Body of pancreas (tissue), 4 donors: ENCODE data around the gene BNIP1. TPM values are rescaled to one million over a fixed set of nuclear protein-coding genes. Genes with fewer than 3 reads are reported as not detected.

Experiments used
- ATAC-seq: fragments of 150-250 bp; one replicate; pipeline ENCODE4 v1.9.1; 2016
- DNase-seq, 4 donors: peaks; one replicate each; pipeline ENCODE4 v3.0.0-alpha.2; 2019
- H3K27ac ChIP-seq, 4 donors: fragments of 200-600 bp; sonication (generic); 1 replicate in 3 of 4; 2 replicates in 1 of 4; pipeline versions ENCODE4 v1.5.1 to v1.6.1; 2016 to 2019; ENCODE audit warnings: mild to moderate bottlenecking in 1 of 4, mixed read lengths in 1 of 4, moderate library complexity in 1 of 4
- H3K27me3 ChIP-seq, 2 donors: fragments of 200-600 bp; sonication (generic); one replicate each; pipeline ENCODE4 v1.6.0; 2016; ENCODE audit warnings: mild to moderate bottlenecking in 1 of 2
- H3K36me3 ChIP-seq, 2 donors: fragments of 200-600 bp; sonication (generic); replicated peaks in 1 of 2; 2 replicates each; pipeline ENCODE4 v1.5.1; 2016; ENCODE audit warnings: low read depth in 2 of 2; ENCODE audit not compliant: insufficient read depth in 1 of 2
- H3K4me1 ChIP-seq: fragments of 200-600 bp; sonication (generic); one replicate; pipeline ENCODE4 v1.6.0; 2016
- H3K4me3 ChIP-seq, 2 donors: fragments of 200-600 bp; sonication (generic); 1 replicate in 1 of 2; 2 replicates in 1 of 2; pipeline ENCODE4 v1.5.1; 2016 to 2019
- H3K9me3 ChIP-seq, 3 donors: fragments of 200-600 bp; sonication (generic); 1 replicate in 2 of 3; 2 replicates in 1 of 3; pipeline ENCODE4 v1.5.1; 2016
- CTCF ChIP-seq, 7 experiments: fragments of 450-650 bp in 4 of 7; fragments of 200-600 bp in 3 of 7; sonication (generic) in 3 of 7; IDR thresholded peaks; one replicate each; pipeline ENCODE4 v1.5.1; 2016 to 2019; ENCODE audit warnings: antibody characterized with exemption in 7 of 7
- POLR2A ChIP-seq, 3 donors: fragments of 450-650 bp; IDR thresholded peaks; one replicate each; pipeline ENCODE4 v1.6.1; 2016; ENCODE audit warnings: antibody characterized with exemption in 3 of 3, mild to moderate bottlenecking in 2 of 3
- WGBS, 2 donors: methylation state at CpG; one replicate each; pipeline ENCODE4 v1.1.5; 2017; 5-methylcytosine and 5-hydroxymethylcytosine counted together
- intact Hi-C: fragments of 100-400 bp; cut with DNase I; formaldehyde crosslinking; loops from one replicate; pipeline ENCODE4 v1.15.1; 2023
- total RNA-seq, 2 donors: library from RNA; depleted of rRNA; stranded (reverse); fragments of >200 nt; gene quantifications; one replicate each; pipeline ENCODE4 v1.1.0, GENCODE V29; 2016

BNIP1 gene
- total RNA-seq, 2 donors from 2014 or later, result 3.1 to 7.3 TPM

- WGBS, 2 donors, result 70 to 73% methylated on average over 7 of the region's 7 CpGs
- Histone ChIP-seq H3K27ac (no peak overlapping the region), H3K36me3 (no peaks in the 10 kb centered on the region), H3K4me1 (no peaks in the 10 kb centered on the region), H3K27me3 (no peaks in the 10 kb centered on the region), H3K9me3 (peaks cover 0 to 7% (median 0%) of the 10 kb centered on the region in 3 donors), H3K4me3 (no peak overlapping the region)
- DNase-seq (no peak), ATAC-seq (no peak)
- intact Hi-C loops, result no loop called here
- TF ChIP-seq CTCF (IDR thresholded peaks at IDR 0.05) (no peak), POLR2A (IDR thresholded peaks at IDR 0.05) (no peak)
Observed at GRCh38 chr5:173198049-173198448, 53.7 kb downstream of the BNIP1 start.

DNA sequence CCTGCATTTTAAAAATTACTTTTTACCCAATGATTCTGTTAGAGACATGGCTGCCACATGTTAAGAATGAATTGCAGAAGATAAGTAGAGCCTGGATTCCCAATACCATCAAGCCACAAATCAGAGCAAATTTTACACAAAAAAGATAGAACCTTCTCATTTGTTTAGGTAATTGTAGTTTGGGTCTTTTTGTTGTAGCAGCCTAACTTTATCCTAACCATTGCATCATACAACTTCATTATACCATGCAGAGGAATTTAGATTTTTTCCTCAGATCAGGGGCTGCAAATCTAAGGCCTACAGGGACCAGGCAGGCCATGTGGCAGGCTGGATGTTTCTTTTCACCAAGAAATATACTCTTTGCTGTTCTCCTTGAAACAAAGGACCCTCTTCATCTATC is 56.0 kb downstream of the BNIP1 start:
- Histone ChIP-seq H3K27ac (no peak overlapping the region), H3K36me3 (no peaks in the 10 kb centered on the region), H3K9me3 (peaks cover 0 to 7% (median 0%) of the 10 kb centered on the region in 3 donors), H3K27me3 (no peaks in the 10 kb centered on the region), H3K4me1 (no peaks in the 10 kb centered on the region), H3K4me3 (no peak overlapping the region)
- intact Hi-C loops, result no loop called here
- DNase-seq (no peak), ATAC-seq (no peak)
- no peak for TF ChIP-seq POLR2A (IDR thresholded peaks at IDR 0.05)
- TF ChIP-seq CTCF (IDR thresholded peaks at IDR 0.05), result no peak

- no peaks in the 10 kb centered on the region for H3K36me3 ChIP-seq
- DNase-seq, result no peak
- intact Hi-C loops, result no loop called here
- no peaks in the 10 kb centered on the region for H3K27me3 ChIP-seq
- H3K4me3 ChIP-seq, result no peak overlapping the region
- no peak for ATAC-seq
- 72 to 73% methylated on average over 5 to 13 of the region's 13 CpGs for WGBS, 2 donors
- no peaks in the 10 kb centered on the region for H3K4me1 ChIP-seq
- H3K27ac ChIP-seq, result no peak overlapping the region
- TF ChIP-seq CTCF (IDR thresholded peaks at IDR 0.05) (no peak), POLR2A (IDR thresholded peaks at IDR 0.05) (no peak)
- H3K9me3 ChIP-seq, result peaks cover 0 to 7% (median 0%) of the 10 kb centered on the region in 3 donors
Observed at GRCh38 chr5:173201636-173202265, 57.4 kb downstream of the BNIP1 start.

DNA sequence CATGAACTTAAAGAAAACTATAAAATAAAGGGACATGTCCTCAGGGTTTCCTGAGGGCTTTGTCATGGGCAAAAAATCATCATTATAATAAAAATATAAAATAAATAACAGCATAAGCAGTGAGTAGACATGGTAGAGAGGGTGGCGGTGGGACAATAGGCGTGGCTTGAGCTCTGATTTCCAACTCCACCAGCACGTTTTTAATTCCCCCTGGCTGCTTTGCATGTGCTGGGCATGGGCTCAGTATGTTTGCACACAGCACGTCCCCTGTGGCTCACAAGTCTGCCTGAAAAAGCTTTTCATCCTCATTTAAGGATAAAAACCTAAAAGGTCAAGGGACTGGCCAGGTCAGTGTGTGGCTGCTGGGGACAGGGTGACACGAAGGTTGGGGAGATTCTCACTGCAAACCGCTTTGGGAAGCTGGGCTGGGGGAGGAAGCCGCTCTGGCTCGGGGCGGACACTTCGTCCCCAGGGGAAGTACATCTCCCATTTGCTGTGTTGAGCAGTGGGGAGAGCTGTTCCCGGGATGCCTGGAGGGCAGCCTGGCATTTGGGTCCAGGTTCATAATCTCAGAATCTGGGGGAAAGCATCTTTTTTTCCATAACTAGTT is 58.0 kb downstream of the BNIP1 start:
- DNase-seq (no peak), ATAC-seq (no peak)
- H3K4me3 ChIP-seq, result no peak overlapping the region
- H3K9me3 ChIP-seq, result peaks cover 0 to 7% (median 0%) of the 10 kb centered on the region in 3 donors
- H3K36me3 ChIP-seq, result no peaks in the 10 kb centered on the region
- no peaks in the 10 kb centered on the region for H3K4me1 ChIP-seq
- H3K27me3 ChIP-seq, result no peaks in the 10 kb centered on the region
- WGBS, 2 donors, result 20 to 21% methylated on average over 11 of the region's 11 CpGs
- intact Hi-C loops, result no loop called here
- TF ChIP-seq POLR2A (IDR thresholded peaks at IDR 0.05), result no peak
- TF ChIP-seq CTCF (IDR thresholded peaks at IDR 0.05), result no peak
- no peak overlapping the region for H3K27ac ChIP-seq
